SK-N-MC (cell line): ENCODE results near the gene MOB1B.

Experiments
- EZH2 ChIP-seq: fragments of 200-600 bp; sonication (generic); IDR thresholded peaks from one replicate; pipeline ENCODE4 v1.6.1; 2017; ENCODE audit warnings: antibody characterized with exemption
- FOXP2 ChIP-seq: optimal IDR thresholded peaks from 2 replicates; pipeline ENCODE3; 2011; ENCODE audit warnings: mild to moderate bottlenecking, moderate library complexity; ENCODE audit not compliant: insufficient read depth; ENCODE audit errors: extremely low read length, control extremely low read depth
- POLR2AphosphoS5 ChIP-seq: IDR thresholded peaks from 2 replicates; pipeline ENCODE4 v1.6.1; 2012; ENCODE audit warnings: mild to moderate bottlenecking, low read depth, low read length, borderline replicate concordance

DNA sequence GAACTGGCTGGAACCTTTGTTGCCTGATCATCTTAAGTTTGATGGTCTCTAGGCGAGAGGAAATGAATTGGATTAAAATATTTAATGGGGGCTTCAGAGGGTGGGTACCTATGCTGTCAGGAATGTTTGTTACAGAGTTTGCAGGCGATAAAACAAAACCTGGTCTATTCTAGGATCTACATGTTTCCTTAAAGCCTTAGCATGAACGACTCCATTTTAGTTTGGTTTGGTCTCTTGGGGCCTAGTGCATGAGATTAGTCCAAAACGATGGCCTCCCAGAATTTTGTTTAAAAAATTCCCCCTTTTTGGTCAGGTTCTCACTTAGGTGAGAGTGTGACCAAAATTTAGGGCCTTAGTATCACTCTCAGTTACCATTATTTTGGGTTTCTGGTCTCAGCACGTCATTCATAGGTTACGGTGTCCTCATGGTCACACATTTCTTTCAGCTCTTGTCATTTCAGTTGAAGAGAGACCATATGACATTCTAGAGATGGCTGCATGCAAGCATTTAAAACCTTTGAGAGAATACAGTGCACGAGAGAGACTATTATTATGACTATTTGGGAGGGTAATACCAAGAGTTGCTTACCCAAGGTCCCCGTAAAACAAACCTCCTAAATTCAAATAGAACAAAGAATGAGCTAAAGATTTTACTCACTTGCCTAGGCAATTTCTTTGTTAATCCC lies 13.8 kb downstream of the MOB1B start:
- TF ChIP-seq EZH2 (no peak), POLR2AphosphoS5 (no peak), FOXP2 (no peak)
